Colonic mucosa (tissue), 4 donors: Measurements from ENCODE around the gene TBATA. TPM values are rescaled to one million over a fixed set of nuclear protein-coding genes. Genes with fewer than 3 reads are reported as not detected.

Source experiments
- DNase-seq: peaks from one replicate; pipeline ENCODE4 v3.0.0-alpha.2; 2020
- H3K27ac ChIP-seq: fragments of 200-600 bp; one replicate; pipeline ENCODE4 v1.8.0; 2021
- H3K27me3 ChIP-seq: fragments of 200-600 bp; one replicate; pipeline ENCODE4 v1.8.0; 2021
- H3K36me3 ChIP-seq: fragments of 200-600 bp; one replicate; pipeline ENCODE4 v1.8.0; 2021
- H3K4me1 ChIP-seq: fragments of 200-600 bp; one replicate; pipeline ENCODE4 v1.8.0; 2021; ENCODE audit warnings: mild to moderate bottlenecking
- H3K4me3 ChIP-seq: fragments of 200-600 bp; one replicate; pipeline ENCODE4 v1.8.0; 2021
- H3K9ac ChIP-seq, 2 donors: one replicate each; pipeline ENCODE4 v1.7.0; 2013; ENCODE audit warnings: control low read depth in 2 of 2, low read depth in 2 of 2, low read length in 2 of 2
- H3K9me3 ChIP-seq: fragments of 200-600 bp; one replicate; pipeline ENCODE4 v1.8.0; 2021
- intact Hi-C: fragments of 100-400 bp; cut with DNase I; formaldehyde crosslinking; loops from one replicate; pipeline ENCODE4 v1.14.1; 2022
- total RNA-seq, 2 donors: library from RNA; stranded (reverse); fragmentation: NEBNext Ultra II Directional in 1 of 2; extraction: Animal tissue kit (Norgen Biotek cat#: 25700) in 1 of 2; gene quantifications; one replicate each; pipeline ENCODE4 v1.2.1, GENCODE V29; 2021
- TF ChIP-seq, protein P1 (sequence below): fragments of 200-600 bp; IDR thresholded peaks from one replicate; pipeline ENCODE4 v1.8.0; 2022; ENCODE audit warnings: antibody characterized with exemption, mild to moderate bottlenecking
- donor health status: healthy.
- donor health status: DM: no; HTN: no; CAD: no.
- donor health status: DM: no; HTN: no; CAD: no.

TBATA gene
- total RNA-seq, 2 donors from 2014 or later, result not detected

DNA sequence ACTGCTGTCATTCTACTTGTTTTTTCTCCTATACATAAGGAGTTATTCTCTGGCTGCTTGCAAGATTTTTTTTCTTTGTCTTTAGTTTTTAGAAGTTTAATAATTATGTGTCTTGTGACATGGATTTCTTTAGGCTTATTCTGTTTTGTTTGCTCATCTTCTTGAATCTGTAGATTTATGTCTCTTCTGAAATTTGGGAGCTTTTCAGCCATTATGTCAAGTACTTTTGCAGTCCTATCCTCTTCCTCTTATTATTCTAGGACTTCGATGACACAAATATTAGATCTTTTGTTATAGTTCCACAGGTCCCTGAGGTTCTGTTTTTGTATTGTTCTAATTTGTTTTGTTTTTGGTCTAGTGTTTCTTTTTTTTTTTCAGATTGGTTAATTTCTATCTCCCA, 16.7 kb upstream of the TBATA start:
- Histone ChIP-seq H3K9me3 (no peaks in the 10 kb centered on the region), H3K27ac (no peak overlapping the region), H3K9ac (no peak overlapping the region), H3K36me3 (no peaks in the 10 kb centered on the region), H3K4me1 (no peaks in the 10 kb centered on the region), H3K27me3 (no peaks in the 10 kb centered on the region), H3K4me3 (no peak overlapping the region)
- intact Hi-C loops, result no loop called here
- no peak for DNase-seq
- TF ChIP-seq, protein P1, sequence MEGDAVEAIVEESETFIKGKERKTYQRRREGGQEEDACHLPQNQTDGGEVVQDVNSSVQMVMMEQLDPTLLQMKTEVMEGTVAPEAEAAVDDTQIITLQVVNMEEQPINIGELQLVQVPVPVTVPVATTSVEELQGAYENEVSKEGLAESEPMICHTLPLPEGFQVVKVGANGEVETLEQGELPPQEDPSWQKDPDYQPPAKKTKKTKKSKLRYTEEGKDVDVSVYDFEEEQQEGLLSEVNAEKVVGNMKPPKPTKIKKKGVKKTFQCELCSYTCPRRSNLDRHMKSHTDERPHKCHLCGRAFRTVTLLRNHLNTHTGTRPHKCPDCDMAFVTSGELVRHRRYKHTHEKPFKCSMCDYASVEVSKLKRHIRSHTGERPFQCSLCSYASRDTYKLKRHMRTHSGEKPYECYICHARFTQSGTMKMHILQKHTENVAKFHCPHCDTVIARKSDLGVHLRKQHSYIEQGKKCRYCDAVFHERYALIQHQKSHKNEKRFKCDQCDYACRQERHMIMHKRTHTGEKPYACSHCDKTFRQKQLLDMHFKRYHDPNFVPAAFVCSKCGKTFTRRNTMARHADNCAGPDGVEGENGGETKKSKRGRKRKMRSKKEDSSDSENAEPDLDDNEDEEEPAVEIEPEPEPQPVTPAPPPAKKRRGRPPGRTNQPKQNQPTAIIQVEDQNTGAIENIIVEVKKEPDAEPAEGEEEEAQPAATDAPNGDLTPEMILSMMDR, result no peak

DNA sequence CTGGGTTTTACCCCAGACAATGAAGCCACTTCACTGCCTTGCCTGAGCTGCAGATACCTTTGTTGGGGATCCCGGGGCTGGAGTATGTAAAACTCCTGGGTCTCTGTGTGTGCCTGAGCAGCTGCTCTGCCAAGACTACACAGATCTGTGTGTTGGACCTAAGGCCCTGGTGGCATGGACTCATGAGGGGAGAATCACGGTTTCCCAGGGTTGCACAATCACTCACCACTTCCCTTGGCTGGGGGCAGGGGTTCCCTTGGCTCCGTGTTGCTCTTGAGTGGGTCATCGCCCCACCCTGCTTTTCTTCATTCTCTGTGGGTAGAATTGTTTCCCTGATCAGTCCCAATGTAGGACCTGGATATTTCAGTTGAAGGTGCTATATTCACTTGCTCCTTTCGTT, 13.9 kb upstream of the TBATA start:
- H3K27me3 ChIP-seq, result no peaks in the 10 kb centered on the region
- no peaks in the 10 kb centered on the region for H3K4me1 ChIP-seq
- TF ChIP-seq, protein P1, result no peak
- H3K4me3 ChIP-seq, result no peak overlapping the region
- intact Hi-C loops, result no loop called here
- H3K36me3 ChIP-seq, result no peaks in the 10 kb centered on the region
- H3K9ac ChIP-seq, result no peak overlapping the region
- no peak overlapping the region for H3K27ac ChIP-seq
- DNase-seq, result no peak
- no peaks in the 10 kb centered on the region for H3K9me3 ChIP-seq

DNA sequence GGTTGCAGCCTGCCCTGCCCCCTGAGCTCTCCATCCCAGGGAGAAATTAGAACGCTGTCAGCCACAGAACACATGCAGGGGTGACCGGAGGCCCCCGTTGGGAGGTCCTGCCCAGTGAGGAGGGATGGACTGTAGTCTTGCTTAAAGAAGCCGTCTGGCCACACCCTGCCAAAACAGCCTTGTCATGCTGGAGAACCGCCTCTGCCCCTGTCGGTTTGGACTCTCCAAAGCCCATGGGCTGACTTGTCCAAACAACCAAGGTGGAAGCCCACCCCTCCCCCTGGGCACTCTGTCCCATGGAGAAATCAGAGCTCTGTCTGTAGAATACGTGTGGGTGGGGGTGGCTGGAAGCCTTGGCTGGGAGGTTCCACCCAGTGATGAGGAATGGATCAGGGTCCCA, 12.7 kb upstream of the TBATA start:
- intact Hi-C loops, result no loop called here
- no peaks in the 10 kb centered on the region for H3K36me3 ChIP-seq
- no peak overlapping the region for H3K27ac ChIP-seq
- TF ChIP-seq, protein P1, result no peak
- no peaks in the 10 kb centered on the region for H3K4me1 ChIP-seq
- no peaks in the 10 kb centered on the region for H3K27me3 ChIP-seq
- H3K4me3 ChIP-seq, result no peak overlapping the region
- no peaks in the 10 kb centered on the region for H3K9me3 ChIP-seq
- H3K9ac ChIP-seq, result no peak overlapping the region
- no peak for DNase-seq

DNA sequence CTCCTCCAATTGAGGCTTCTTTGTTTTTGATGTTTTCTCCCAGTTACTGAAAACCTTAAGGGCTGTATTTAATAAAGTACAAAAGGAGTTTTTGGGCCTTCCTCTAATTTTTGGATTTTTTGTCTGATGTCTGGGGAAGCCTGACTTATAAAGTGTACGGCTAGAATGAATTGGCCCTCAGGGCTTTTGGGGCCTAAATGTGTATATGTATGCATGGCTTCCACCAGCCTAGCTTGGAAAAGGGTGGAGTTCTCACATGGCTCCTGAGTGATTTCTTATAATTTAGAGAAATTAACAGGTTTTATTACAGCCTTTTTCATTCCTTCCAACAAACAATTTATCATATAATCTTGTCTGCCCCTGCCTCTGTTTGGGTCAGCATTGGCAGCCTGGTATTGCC, 10.4 kb upstream of the TBATA start:
- no peaks in the 10 kb centered on the region for H3K36me3 ChIP-seq
- no peak overlapping the region for H3K9ac ChIP-seq
- no peaks in the 10 kb centered on the region for H3K9me3 ChIP-seq
- no peak for DNase-seq
- TF ChIP-seq, protein P1, result no peak
- H3K27me3 ChIP-seq, result no peaks in the 10 kb centered on the region
- H3K4me3 ChIP-seq, result no peak overlapping the region
- no peak overlapping the region for H3K27ac ChIP-seq
- no peaks in the 10 kb centered on the region for H3K4me1 ChIP-seq
- intact Hi-C loops, result no loop called here

DNA sequence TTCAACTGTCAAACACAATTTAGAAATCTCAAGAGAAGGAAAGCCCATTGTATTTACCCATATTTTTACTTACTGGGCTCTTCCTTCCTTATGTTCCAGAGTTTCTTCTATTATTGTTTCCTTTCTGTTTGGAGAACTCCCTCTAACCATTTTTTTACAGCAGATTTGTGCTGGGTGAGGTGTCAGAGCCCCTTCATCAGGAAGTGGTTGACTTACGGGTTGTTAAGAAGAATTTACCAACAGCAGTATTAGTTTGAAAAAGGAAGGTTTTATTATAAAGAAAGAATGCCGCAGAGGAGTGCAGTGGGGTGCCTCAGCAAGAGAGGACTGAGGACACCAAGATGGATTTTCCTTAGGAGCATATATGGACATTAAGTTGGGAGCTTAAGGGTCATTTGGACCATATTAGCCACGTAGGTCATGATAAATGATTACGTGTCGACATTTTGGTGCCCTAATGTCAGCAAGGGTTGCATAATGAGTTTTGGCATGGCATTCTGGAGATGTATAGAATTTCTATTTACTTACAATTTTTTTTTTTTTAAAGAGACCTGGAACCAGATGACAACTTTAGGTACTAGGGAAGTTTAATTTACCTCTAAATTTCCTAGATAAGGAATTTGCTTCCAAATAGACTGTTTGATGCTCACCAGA, 6.3 kb upstream of the TBATA start:
- Histone ChIP-seq H3K9me3 (no peaks in the 10 kb centered on the region), H3K9ac (no peak overlapping the region), H3K4me1 (no peaks in the 10 kb centered on the region), H3K36me3 (no peaks in the 10 kb centered on the region), H3K4me3 (no peak overlapping the region), H3K27me3 (no peaks in the 10 kb centered on the region), H3K27ac (no peak overlapping the region)
- intact Hi-C loops, result no loop called here
- DNase-seq, result no peak
- TF ChIP-seq, protein P1, result no peak
